T-helper 2 cell treated with Interferon-gamma antibody and Interleukin-4, amounts not matched to agents 5 μg/mL and 100 μg/mL, for 36 hours (primary cell): Measurements from ENCODE around the gene MEOX1.

Experiments
- DNase-seq: peaks from one replicate; pipeline ENCODE4 v3.0.0; 2021; ENCODE audit warnings: low spot score
- H3K27ac Mint-ChIP-seq: one replicate; pipeline ENCODE4 v1.8.0; 2021; ENCODE audit warnings: mild to moderate bottlenecking, mixed read lengths
- H3K27me3 Mint-ChIP-seq: one replicate; pipeline ENCODE4 v1.8.0; 2021; ENCODE audit warnings: low read depth, mixed read lengths
- H3K36me3 Mint-ChIP-seq: one replicate; pipeline ENCODE4 v1.8.0; 2021; ENCODE audit warnings: low read depth, mixed read lengths
- H3K4me1 Mint-ChIP-seq: one replicate; pipeline ENCODE4 v1.8.0; 2021; ENCODE audit warnings: low read depth, mixed read lengths
- H3K4me3 Mint-ChIP-seq: one replicate; pipeline ENCODE4 v1.8.0; 2022; ENCODE audit warnings: mild to moderate bottlenecking, moderate library complexity, mixed read lengths
- H3K9me3 Mint-ChIP-seq: one replicate; pipeline ENCODE4 v1.8.0; 2021; ENCODE audit warnings: mixed read lengths

The MEOX1 gene

GRCh38 chr17:43597624-43598356, 63.9 kb downstream of the MEOX1 start:
- Mint-ChIP-seq H3K27ac (no peak overlapping the region), H3K4me1 (no peaks in the 10 kb centered on the region), H3K9me3 (no peaks in the 10 kb centered on the region), H3K36me3 (no peaks in the 10 kb centered on the region), H3K4me3 (no peak overlapping the region), H3K27me3 (peaks cover 7% of the 10 kb centered on the region)
- DNase-seq: no peak

GRCh38 chr17:43595466-43595865, 66.3 kb downstream of the MEOX1 start:
- Mint-ChIP-seq H3K36me3 (no peaks in the 10 kb centered on the region), H3K4me3 (no peak overlapping the region), H3K9me3 (no peaks in the 10 kb centered on the region), H3K27me3 (no peaks in the 10 kb centered on the region), H3K27ac (no peak overlapping the region), H3K4me1 (peaks cover 3% of the 10 kb centered on the region)
- no peak for DNase-seq

GRCh38 chr17:43591779-43592562, 69.8 kb downstream of the MEOX1 start:
- H3K36me3 Mint-ChIP-seq: no peaks in the 10 kb centered on the region
- H3K9me3 Mint-ChIP-seq: no peaks in the 10 kb centered on the region
- no peak for DNase-seq
- no peak overlapping the region for H3K27ac Mint-ChIP-seq
- H3K4me1 Mint-ChIP-seq: peaks cover 8% of the 10 kb centered on the region
- no peak overlapping the region for H3K4me3 Mint-ChIP-seq
- H3K27me3 Mint-ChIP-seq: no peaks in the 10 kb centered on the region

- Mint-ChIP-seq H3K27ac (no peak overlapping the region), H3K36me3 (no peaks in the 10 kb centered on the region), H3K27me3 (no peaks in the 10 kb centered on the region), H3K9me3 (no peaks in the 10 kb centered on the region), H3K4me3 (no peak overlapping the region), H3K4me1 (peaks cover 8% of the 10 kb centered on the region)
- no peak for DNase-seq
These were observed 70.7 kb downstream of the MEOX1 start for GRCh38 chr17:43591001-43591400.
